K562 (cell line): ENCODE results near the gene JUNB. TPM values are rescaled to one million over a fixed set of nuclear protein-coding genes. Genes with fewer than 3 reads are reported as not detected.

Experiments used
- ATAC-seq: fragments of 200-7000 bp; cut with Tn5 transposase; 3 replicates; pipeline ENCODE4 v1.9.1; 2020; ENCODE audit warnings: moderate library complexity
- BruUV-seq: library from RNA; stranded (reverse); fragments of 400-500 nt; replicated peaks from 2 replicates; lab custom pipeline; 2021; lab: Mats Ljungman, UMichigan
- CTCF ChIA-PET: fragments of 300-600 bp; formaldehyde crosslinking; extraction: SDS; loops from one replicate; lab custom pipeline; 2021; ENCODE audit warnings: low intra/inter-chr PET ratio; lab: Yijun Ruan, JAX
- POLR2A ChIA-PET: fragments of 300-600, 350-650 bp; sonication (Branson Sonifier 250); formaldehyde crosslinking; extraction: SDS; loops from one replicate; lab custom pipeline; 2021; ENCODE audit warnings: antibody characterized with exemption, inconsistent platforms; lab: Yijun Ruan, JAX
- DNase-seq, 4 experiments: peaks; one replicate each; pipeline versions ENCODE4 v3.0.0 to v3.0.0-alpha.2; 2011 to 2018; ENCODE audit warnings: low spot score in 3 of 4, mixed read lengths in 3 of 4; ENCODE audit errors: extremely low read depth in 1 of 4
- FAIRE-seq: peaks from 2 replicates; lab custom pipeline; 2011; peaks lifted over from hg19 to GRCh38; lab: Jason Lieb, UNC
- H2AFZ ChIP-seq: 2 replicates; pipeline ENCODE4 v1.6.0; 2011; ENCODE audit warnings: low read depth, low read length, control low read depth, inconsistent platforms
- H3K27ac ChIP-seq: fragments of 200-600 bp; 3 replicates; pipeline ENCODE4 v1.8.0; 2011; ENCODE audit warnings: low read depth, mild to moderate bottlenecking, control low read depth, inconsistent platforms, low read length, moderate library complexity, mixed read lengths; ENCODE audit errors: extremely low read depth
- H3K27me3 ChIP-seq, 2 experiments: fragments of 300-600 bp in 1 of 2; 2 replicates in 1 of 2; 3 replicates in 1 of 2; pipeline versions ENCODE4 v1.6.0 to v1.8.0; 2011; ENCODE audit warnings: inconsistent platforms in 2 of 2, low read length in 2 of 2, mild to moderate bottlenecking in 1 of 2, mixed read lengths in 1 of 2, moderate library complexity in 1 of 2; ENCODE audit not compliant: control insufficient read depth in 2 of 2, insufficient read depth in 2 of 2
- H3K36me3 ChIP-seq: fragments of 300-600 bp; 3 replicates; pipeline ENCODE4 v1.8.0; 2011; ENCODE audit warnings: mild to moderate bottlenecking, low read length, inconsistent platforms; ENCODE audit not compliant: control insufficient read depth, insufficient read depth
- H3K4me1 ChIP-seq, 2 experiments: fragments of 200-600 bp in 1 of 2; replicated peaks in 1 of 2; 2 replicates in 1 of 2; 3 replicates in 1 of 2; pipeline versions ENCODE4 v1.5.1 to v1.8.0; 2011; ENCODE audit warnings: inconsistent platforms in 2 of 2, low read length in 2 of 2, mild to moderate bottlenecking in 1 of 2, mixed read lengths in 1 of 2, moderate library complexity in 1 of 2; ENCODE audit not compliant: control insufficient read depth in 2 of 2, insufficient read depth in 2 of 2
- H3K4me2 ChIP-seq: 2 replicates; pipeline ENCODE4 v1.6.1; 2011; ENCODE audit warnings: low read length, control low read depth, inconsistent platforms, mixed read lengths; ENCODE audit not compliant: insufficient read depth
- H3K4me3 ChIP-seq: fragments of 200-600 bp; sonication (generic), shearing (Covaris generic); 2 replicates; pipeline ENCODE4 v1.5.1; 2016; ENCODE audit warnings: control low read depth, inconsistent platforms
- H3K79me2 ChIP-seq: fragments of 200-600 bp; 3 replicates; pipeline ENCODE4 v1.8.0; 2011; ENCODE audit warnings: low read length, inconsistent platforms; ENCODE audit not compliant: control insufficient read depth, insufficient read depth
- H3K9ac ChIP-seq, 2 experiments: 2 replicates each; pipeline versions ENCODE4 v1.6.0 to v1.6.1; 2011; ENCODE audit warnings: low read depth in 2 of 2, low read length in 2 of 2, control low read depth in 1 of 2, inconsistent platforms in 1 of 2, mild to moderate bottlenecking in 1 of 2, mixed read lengths in 1 of 2; ENCODE audit not compliant: insufficient read depth in 1 of 2
- H3K9me1 ChIP-seq: one replicate; pipeline ENCODE4 v1.6.0; 2011; ENCODE audit warnings: inconsistent platforms, mild to moderate bottlenecking, low read length, moderate library complexity; ENCODE audit not compliant: control insufficient read depth, insufficient read depth
- H3K9me3 ChIP-seq: replicated peaks from 2 replicates; pipeline ENCODE4 v1.5.1; 2011; ENCODE audit warnings: low read depth, low read length, inconsistent platforms; ENCODE audit not compliant: control insufficient read depth, insufficient read depth
- H4K20me1 ChIP-seq: replicated peaks from 2 replicates; pipeline ENCODE4 v1.6.1; 2011; ENCODE audit warnings: low read length, inconsistent platforms, mixed read lengths; ENCODE audit not compliant: control insufficient read depth, insufficient read depth
- ARHGAP35 ChIP-seq: fragments of 450-650 bp; IDR thresholded peaks from 2 replicates; pipeline ENCODE4 v1.6.1; 2018; ENCODE audit not compliant: partially characterized antibody
- DLX4 ChIP-seq: fragments of 250-450 bp; sonication (Bioruptor Pico); IDR thresholded peaks from 2 replicates; pipeline ENCODE4 v1.6.1; 2021; ENCODE audit warnings: mild to moderate bottlenecking
- E2F5 ChIP-seq: sonication (generic); formaldehyde crosslinking; IDR thresholded peaks from 2 replicates; pipeline ENCODE4 v1.8.0; 2022; ENCODE audit warnings: mild to moderate bottlenecking, missing genetic modification reagents
- EGR1 ChIP-seq: fragments of 450-650 bp; conservative IDR thresholded peaks from 2 replicates; pipeline ENCODE4 v1.6.1; 2017; ENCODE audit warnings: mild to moderate bottlenecking
- RAD21 ChIP-seq, 2 experiments: fragments of 250-450 bp in 1 of 2; fragments of 450-650 bp in 1 of 2; sonication (Bioruptor Pico) in 1 of 2; formaldehyde crosslinking in 1 of 2; IDR thresholded peaks in 1 of 2; conservative IDR thresholded peaks in 1 of 2; 2 replicates each; pipeline versions ENCODE4 v1.4.0 to v1.8.0; 2020 to 2022; ENCODE audit warnings: mild to moderate bottlenecking in 2 of 2, moderate library complexity in 1 of 2
- RCOR1 ChIP-seq, 2 experiments: IDR thresholded peaks; 2 replicates each; pipeline ENCODE4 v1.6.1; 2012; ENCODE audit warnings: low read depth in 2 of 2, low read length in 2 of 2, borderline replicate concordance in 1 of 2, improper control_type of control experiment in 1 of 2
- SMARCE1 ChIP-seq: fragments of 450-650 bp; IDR thresholded peaks from 2 replicates; pipeline ENCODE4 v1.7.1; 2016; ENCODE audit warnings: mild to moderate bottlenecking
- SMC3 ChIP-seq: conservative IDR thresholded peaks from 2 replicates; pipeline ENCODE4 v1.6.1; 2011; ENCODE audit warnings: low read depth, low read length, improper control_type of control experiment; ENCODE audit not compliant: insufficient read depth
- TAF1 ChIP-seq: IDR thresholded peaks from 2 replicates; pipeline ENCODE4 v1.6.1; 2011; ENCODE audit warnings: mild to moderate bottlenecking, low read length, moderate library complexity; ENCODE audit not compliant: insufficient read depth, control insufficient read depth, severe bottlenecking; ENCODE audit errors: extremely low read depth
- ZNF316 ChIP-seq: fragments of 450-650 bp; IDR thresholded peaks from 2 replicates; pipeline ENCODE4 v1.6.1; 2016
- WGBS: fragments of 100-300 bp; shearing (Covaris generic); methylation state at CpG from one replicate; pipeline ENCODE4 v1.1.6; 2016; ENCODE audit warnings: low coverage, mixed read lengths; ENCODE audit not compliant: insufficient coverage; ENCODE audit errors: missing lambda C conversion rate; 5-methylcytosine and 5-hydroxymethylcytosine counted together
- in situ Hi-C: fragments of 300-500 bp; cut with MboI; formaldehyde crosslinking; loops from 4 replicates; pipeline ENCODE4 v1.15.0; 2018; ENCODE audit warnings: inconsistent platforms, mixed read lengths
- intact Hi-C: fragments of 100-400 bp; cut with micrococcal nuclease; formaldehyde crosslinking; loops from 2 replicates; pipeline ENCODE4 v1.14.2; 2022
- polyA plus RNA-seq, 8 experiments: library from polyadenylated mRNA; depleted of rRNA in 4 of 8; stranded (reverse) in 5 of 8; unstranded in 3 of 8; fragments of >200 nt; fragmentation: Nextera tagmentation in 2 of 8; fragmentation: Illumina TruSeq in 1 of 8; extraction: Ambion mirVana in 2 of 8; extraction: Trizol in 1 of 8; gene quantifications; 2 replicates each; pipeline versions ENCODE4 v1.2.1 to v1.2.3, GENCODE V29; 2011 to 2014; ENCODE audit warnings: inconsistent platforms in 1 of 8, missing spikeins in 1 of 8
- total RNA-seq, 7 experiments: library from RNA; depleted of rRNA in 6 of 7; stranded (reverse); fragments of >200 nt in 6 of 7; fragmentation: Illumina TruSeq in 2 of 7; extraction: Trizol in 2 of 7; gene quantifications; 2 replicates each; pipeline versions ENCODE4 v1.2.1 to v1.2.3, GENCODE V29; 2011 to 2021; ENCODE audit warnings: low replicate concordance in 1 of 7
- TF ChIP-seq, protein P1 (sequence below): IDR thresholded peaks from 2 replicates; pipeline ENCODE4 v1.6.1; 2011; ENCODE audit warnings: borderline replicate concordance, low read depth, mild to moderate bottlenecking, moderate library complexity, low read length; ENCODE audit not compliant: insufficient read depth, poor library complexity, severe bottlenecking

Gene JUNB
- total and polyA plus RNA-seq, 9 of the 15 experiments (the other 6 are each of a cell fraction or from before 2014, with no cell fraction given) = 0.23 to 88.1 (median 13.1) TPM

DNA sequence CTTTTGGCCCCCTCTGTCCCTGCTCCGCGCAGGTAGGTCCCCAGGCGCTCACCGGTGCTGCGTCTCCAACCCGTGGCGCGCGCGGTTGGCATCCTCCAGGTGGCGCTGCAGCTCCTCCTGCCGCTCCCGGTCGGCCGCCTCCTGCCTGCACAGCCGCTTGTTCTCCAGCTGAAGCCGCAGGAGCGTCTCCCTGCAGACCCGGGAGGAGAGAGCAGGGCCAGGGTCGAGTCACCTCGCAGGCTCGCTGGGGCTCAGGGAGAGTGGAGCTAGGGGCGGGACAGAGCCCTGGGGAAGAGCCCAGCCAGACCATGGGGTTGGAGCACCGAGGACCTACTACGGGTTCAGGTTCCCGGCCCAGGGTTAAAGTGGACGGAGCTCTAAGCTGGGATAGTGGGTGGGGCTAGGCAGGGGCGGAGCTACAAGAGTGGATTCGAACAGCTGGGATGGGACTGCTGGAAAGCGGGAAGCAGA, 25.2 kb upstream of the JUNB start (continued):
- TF ChIP-seq, protein P1, sequence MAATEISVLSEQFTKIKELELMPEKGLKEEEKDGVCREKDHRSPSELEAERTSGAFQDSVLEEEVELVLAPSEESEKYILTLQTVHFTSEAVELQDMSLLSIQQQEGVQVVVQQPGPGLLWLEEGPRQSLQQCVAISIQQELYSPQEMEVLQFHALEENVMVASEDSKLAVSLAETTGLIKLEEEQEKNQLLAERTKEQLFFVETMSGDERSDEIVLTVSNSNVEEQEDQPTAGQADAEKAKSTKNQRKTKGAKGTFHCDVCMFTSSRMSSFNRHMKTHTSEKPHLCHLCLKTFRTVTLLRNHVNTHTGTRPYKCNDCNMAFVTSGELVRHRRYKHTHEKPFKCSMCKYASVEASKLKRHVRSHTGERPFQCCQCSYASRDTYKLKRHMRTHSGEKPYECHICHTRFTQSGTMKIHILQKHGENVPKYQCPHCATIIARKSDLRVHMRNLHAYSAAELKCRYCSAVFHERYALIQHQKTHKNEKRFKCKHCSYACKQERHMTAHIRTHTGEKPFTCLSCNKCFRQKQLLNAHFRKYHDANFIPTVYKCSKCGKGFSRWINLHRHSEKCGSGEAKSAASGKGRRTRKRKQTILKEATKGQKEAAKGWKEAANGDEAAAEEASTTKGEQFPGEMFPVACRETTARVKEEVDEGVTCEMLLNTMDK = peak; percentile 46
- TF ChIP-seq EGR1 (no peak), SMC3 (peak; percentile 29; the same call in 1 of the 2 replicates), TAF1 (no peak), ZNF316 (no peak), DLX4 (CRISPR knock-in tag) (no peak), RAD21 (CRISPR knock-in tag; conservative IDR thresholded peaks at IDR 0.05 in 1 of 2, IDR thresholded peaks at IDR 0.05 in 1 of 2) (peak; percentile 18 to 60; a peak in 2 of 4 replicates)

GRCh38 chr19:12767150-12767549, 24.1 kb upstream of the JUNB start:
- ATAC-seq = no peak
- Histone ChIP-seq H3K27ac (no peak overlapping the region), H3K9ac (no peak overlapping the region; a peak in 1 of 4 replicates), H3K4me2 (no peak overlapping the region), H3K36me3 (peaks cover 6% of the 10 kb centered on the region; the same call in 1 of the 3 replicates), H2AFZ (no peak overlapping the region), H3K79me2 (no peaks in the 10 kb centered on the region), H3K4me3 (no peak overlapping the region), H3K9me3 (no peaks in the 10 kb centered on the region), H4K20me1 (no peaks in the 10 kb centered on the region), H3K27me3 (no peaks in the 10 kb centered on the region), H3K9me1 (no peaks in the 10 kb centered on the region), H3K4me1 (peaks cover 0 to 31% of the 10 kb centered on the region in 2 experiments; a peak in 2 of 5 replicates)
- CTCF ChIA-PET = no interaction called here
- no TSS peak for BruUV-seq
- 77% methylated on average over 7 of the region's 11 CpGs for WGBS
- in situ Hi-C loops (loop anchor here (5.0 kb wide), 1 partner anchor 80 kb away; no protein-coding TSS in a partner anchor), intact Hi-C loops (no loop called here)
- no peak for FAIRE-seq
- TF ChIP-seq E2F5 (CRISPR knock-in tag) (no peak), ARHGAP35 (no peak), RCOR1 (IDR thresholded peaks at IDR 0.05; ENCODE audit: borderline replicate concordance in 1 of 2, low read depth in 2 of 2, low read length in 2 of 2) (no peak), SMARCE1 (no peak)
- POLR2A ChIA-PET = interaction anchor here (0.5 to 3.9 kb wide), 6 partner anchors 10 to 70 kb away, joined by 3 to 27 read pairs (median 4); partner anchors contain the start of genes JUNB, RNASEH2A and TNPO2
- no peak for DNase-seq
